Vagina (tissue), 2 donors: Measurements from ENCODE around the gene PATL1.

ENCODE experiments used
- POLR2A ChIP-seq, 2 donors: fragments of 450-650 bp; IDR thresholded peaks; one replicate each; pipeline ENCODE4 v1.6.1; 2017; ENCODE audit warnings: antibody characterized with exemption in 2 of 2, mild to moderate bottlenecking in 2 of 2, moderate library complexity in 2 of 2
- TF ChIP-seq, protein P1 (sequence below), 3 experiments: fragments of 450-650 bp in 2 of 3; fragments of 200-600 bp in 1 of 3; sonication (generic) in 1 of 3; IDR thresholded peaks; one replicate each; pipeline ENCODE4 v1.5.1; 2017 to 2019; ENCODE audit warnings: antibody characterized with exemption in 3 of 3, mild to moderate bottlenecking in 2 of 3, moderate library complexity in 2 of 3

DNA sequence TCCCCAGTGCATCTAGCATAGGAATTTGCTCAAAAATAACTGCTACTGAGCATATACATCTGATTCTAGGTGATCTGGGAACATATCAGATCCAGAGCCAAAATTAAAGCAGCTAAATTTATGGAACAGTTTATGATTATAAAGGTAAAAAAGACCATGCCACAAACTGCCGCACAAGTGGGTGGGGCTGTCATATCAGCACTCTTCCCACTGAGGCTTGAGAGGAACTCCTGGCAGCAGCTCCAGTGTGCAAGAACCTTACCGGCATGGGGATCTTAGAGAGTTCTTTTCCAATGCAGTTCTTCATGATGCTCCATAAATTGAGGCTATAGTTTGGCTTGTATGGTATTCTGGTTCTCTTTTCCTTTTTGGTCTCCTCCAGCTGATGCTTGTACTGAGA is 68.6 kb downstream of the PATL1 start:
- TF ChIP-seq, protein P1, sequence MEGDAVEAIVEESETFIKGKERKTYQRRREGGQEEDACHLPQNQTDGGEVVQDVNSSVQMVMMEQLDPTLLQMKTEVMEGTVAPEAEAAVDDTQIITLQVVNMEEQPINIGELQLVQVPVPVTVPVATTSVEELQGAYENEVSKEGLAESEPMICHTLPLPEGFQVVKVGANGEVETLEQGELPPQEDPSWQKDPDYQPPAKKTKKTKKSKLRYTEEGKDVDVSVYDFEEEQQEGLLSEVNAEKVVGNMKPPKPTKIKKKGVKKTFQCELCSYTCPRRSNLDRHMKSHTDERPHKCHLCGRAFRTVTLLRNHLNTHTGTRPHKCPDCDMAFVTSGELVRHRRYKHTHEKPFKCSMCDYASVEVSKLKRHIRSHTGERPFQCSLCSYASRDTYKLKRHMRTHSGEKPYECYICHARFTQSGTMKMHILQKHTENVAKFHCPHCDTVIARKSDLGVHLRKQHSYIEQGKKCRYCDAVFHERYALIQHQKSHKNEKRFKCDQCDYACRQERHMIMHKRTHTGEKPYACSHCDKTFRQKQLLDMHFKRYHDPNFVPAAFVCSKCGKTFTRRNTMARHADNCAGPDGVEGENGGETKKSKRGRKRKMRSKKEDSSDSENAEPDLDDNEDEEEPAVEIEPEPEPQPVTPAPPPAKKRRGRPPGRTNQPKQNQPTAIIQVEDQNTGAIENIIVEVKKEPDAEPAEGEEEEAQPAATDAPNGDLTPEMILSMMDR (IDR thresholded peaks at IDR 0.05) = no peak
- no peak for TF ChIP-seq POLR2A (IDR thresholded peaks at IDR 0.05)
